ENCODE measurements around the gene DNAJC12. TPM values are rescaled to one million over a fixed set of nuclear protein-coding genes. Genes with fewer than 3 reads are reported as not detected.

Gene DNAJC12
- total RNA-seq, 1 experiment from 2014 or later: 15.5 TPM

- Histone ChIP-seq H4K20me1 (ENCODE audit: low read length) (no peaks in the 10 kb centered on the region), H3K9ac (ENCODE audit: low read length) (no peak overlapping the region), H3K9me2 (replicated peaks; ENCODE audit: low read length) (no peaks in the 10 kb centered on the region), H3K4me1 (ENCODE audit: insufficient read depth, low read length) (peaks cover 8% of the 10 kb centered on the region; the same call in 1 of the 2 replicates), H3F3A (ENCODE audit: low read length, unreplicated experiment) (no peaks in the 10 kb centered on the region), H2AFZ (ENCODE audit: low read length) (no peak overlapping the region), H3K9me3 (ENCODE audit: low read length) (no peaks in the 10 kb centered on the region), H3K4me2 (ENCODE audit: low read length) (no peak overlapping the region), H3K27me3 (ENCODE audit: low read length) (no peaks in the 10 kb centered on the region), H3K36me3 (ENCODE audit: low read depth, low read length) (no peaks in the 10 kb centered on the region), H3K27ac (ENCODE audit: low read length) (no peak overlapping the region), H3K4me3 (ENCODE audit: low read length) (no peak overlapping the region), H3K79me2 (ENCODE audit: low read length) (no peaks in the 10 kb centered on the region)
- no TSS peak for BruUV-seq (replicated peaks)
- intact Hi-C loops (cut with micrococcal nuclease): no loop called here
- POLR2A ChIA-PET (ENCODE audit: unreplicated experiment): no interaction called here
- CTCF ChIA-PET: no interaction called here
- TF ChIP-seq EZH2 (IDR thresholded peaks at IDR 0.05; ENCODE audit: low read length, unreplicated experiment) (no peak), CTCF (conservative IDR thresholded peaks at IDR 0.05; ENCODE audit: low read depth, low read length) (no peak), EZH2phosphoT487 (IDR thresholded peaks at IDR 0.05; ENCODE audit: borderline replicate concordance, low read length) (no peak)
- DNase-seq: no peak
- no peak for ATAC-seq
Measured at GRCh38 chr10:67785098-67785497, 52.9 kb downstream of the DNAJC12 start.

GRCh38 chr10:67784474-67784873 is 53.5 kb downstream of the DNAJC12 start:
- Histone ChIP-seq H3K9me3 (ENCODE audit: low read length) (no peaks in the 10 kb centered on the region), H3K36me3 (ENCODE audit: low read depth, low read length) (no peaks in the 10 kb centered on the region), H3K27me3 (ENCODE audit: low read length) (no peaks in the 10 kb centered on the region), H3K27ac (ENCODE audit: low read length) (no peak overlapping the region), H2AFZ (ENCODE audit: low read length) (no peak overlapping the region), H3K4me1 (ENCODE audit: insufficient read depth, low read length) (peaks cover 8% of the 10 kb centered on the region; the same call in 1 of the 2 replicates), H3K4me2 (ENCODE audit: low read length) (no peak overlapping the region), H4K20me1 (ENCODE audit: low read length) (no peaks in the 10 kb centered on the region), H3K4me3 (ENCODE audit: low read length) (no peak overlapping the region), H3K9me2 (replicated peaks; ENCODE audit: low read length) (no peaks in the 10 kb centered on the region), H3F3A (ENCODE audit: low read length, unreplicated experiment) (no peaks in the 10 kb centered on the region), H3K79me2 (ENCODE audit: low read length) (no peaks in the 10 kb centered on the region), H3K9ac (ENCODE audit: low read length) (no peak overlapping the region)
- DNase-seq (no peak), ATAC-seq (no peak)
- ChIA-PET CTCF (no interaction called here), POLR2A (ENCODE audit: unreplicated experiment) (no interaction called here)
- BruUV-seq (replicated peaks): no TSS peak
- TF ChIP-seq EZH2 (IDR thresholded peaks at IDR 0.05; ENCODE audit: low read length, unreplicated experiment) (no peak), EZH2phosphoT487 (IDR thresholded peaks at IDR 0.05; ENCODE audit: borderline replicate concordance, low read length) (no peak), CTCF (conservative IDR thresholded peaks at IDR 0.05; ENCODE audit: low read depth, low read length) (no peak)
- intact Hi-C loops (cut with micrococcal nuclease): loop anchor here (5.0 kb wide), 2 partner anchors 262 to 423 kb away; no protein-coding TSS in a partner anchor

- no peaks in the 10 kb centered on the region for H4K20me1 ChIP-seq (ENCODE audit: low read length)
- no peak overlapping the region for H3K27ac ChIP-seq (ENCODE audit: low read length)
- H3K79me2 ChIP-seq (ENCODE audit: low read length): no peaks in the 10 kb centered on the region
- no TSS peak for BruUV-seq (replicated peaks)
- H3K9ac ChIP-seq (ENCODE audit: low read length): no peak overlapping the region
- ChIA-PET CTCF (interaction anchor here (0.5 kb wide), 1 partner anchor 55 kb away, joined by 3 read pairs; no protein-coding TSS in a partner anchor), POLR2A (ENCODE audit: unreplicated experiment) (no interaction called here)
- H3K4me1 ChIP-seq (ENCODE audit: insufficient read depth, low read length): peaks cover 6% of the 10 kb centered on the region; the same call in 1 of the 2 replicates
- DNase-seq (no peak), ATAC-seq (no peak)
- H3K4me3 ChIP-seq (ENCODE audit: low read length): no peak overlapping the region
- H2AFZ ChIP-seq (ENCODE audit: low read length): no peak overlapping the region
- H3K9me2 ChIP-seq (replicated peaks; ENCODE audit: low read length): no peaks in the 10 kb centered on the region
- H3K36me3 ChIP-seq (ENCODE audit: low read depth, low read length): no peaks in the 10 kb centered on the region
- no peaks in the 10 kb centered on the region for H3K27me3 ChIP-seq (ENCODE audit: low read length)
- no peaks in the 10 kb centered on the region for H3K9me3 ChIP-seq (ENCODE audit: low read length)
- no peaks in the 10 kb centered on the region for H3F3A ChIP-seq (ENCODE audit: low read length, unreplicated experiment)
- no peak for TF ChIP-seq CTCF (conservative IDR thresholded peaks at IDR 0.05; ENCODE audit: low read depth, low read length)
- no peak for TF ChIP-seq EZH2 (IDR thresholded peaks at IDR 0.05; ENCODE audit: low read length, unreplicated experiment)
- TF ChIP-seq EZH2phosphoT487 (IDR thresholded peaks at IDR 0.05; ENCODE audit: borderline replicate concordance, low read length): no peak
- no peak overlapping the region for H3K4me2 ChIP-seq (ENCODE audit: low read length)
- intact Hi-C loops (cut with micrococcal nuclease): loop anchor here (5.0 kb wide), 2 partner anchors 261 to 424 kb away; no protein-coding TSS in a partner anchor
Measured at GRCh38 chr10:67783606-67784294, 54.2 kb downstream of the DNAJC12 start.

Data from PC-3 (cell line).